ENCODE data around the gene ZNF213. TPM values are rescaled to one million over a fixed set of nuclear protein-coding genes. Genes with fewer than 3 reads are reported as not detected.

ZNF213 gene
- polyA plus RNA-seq, 3 donors, result 1.5 to 2.6 (median 1.8) TPM

DNA sequence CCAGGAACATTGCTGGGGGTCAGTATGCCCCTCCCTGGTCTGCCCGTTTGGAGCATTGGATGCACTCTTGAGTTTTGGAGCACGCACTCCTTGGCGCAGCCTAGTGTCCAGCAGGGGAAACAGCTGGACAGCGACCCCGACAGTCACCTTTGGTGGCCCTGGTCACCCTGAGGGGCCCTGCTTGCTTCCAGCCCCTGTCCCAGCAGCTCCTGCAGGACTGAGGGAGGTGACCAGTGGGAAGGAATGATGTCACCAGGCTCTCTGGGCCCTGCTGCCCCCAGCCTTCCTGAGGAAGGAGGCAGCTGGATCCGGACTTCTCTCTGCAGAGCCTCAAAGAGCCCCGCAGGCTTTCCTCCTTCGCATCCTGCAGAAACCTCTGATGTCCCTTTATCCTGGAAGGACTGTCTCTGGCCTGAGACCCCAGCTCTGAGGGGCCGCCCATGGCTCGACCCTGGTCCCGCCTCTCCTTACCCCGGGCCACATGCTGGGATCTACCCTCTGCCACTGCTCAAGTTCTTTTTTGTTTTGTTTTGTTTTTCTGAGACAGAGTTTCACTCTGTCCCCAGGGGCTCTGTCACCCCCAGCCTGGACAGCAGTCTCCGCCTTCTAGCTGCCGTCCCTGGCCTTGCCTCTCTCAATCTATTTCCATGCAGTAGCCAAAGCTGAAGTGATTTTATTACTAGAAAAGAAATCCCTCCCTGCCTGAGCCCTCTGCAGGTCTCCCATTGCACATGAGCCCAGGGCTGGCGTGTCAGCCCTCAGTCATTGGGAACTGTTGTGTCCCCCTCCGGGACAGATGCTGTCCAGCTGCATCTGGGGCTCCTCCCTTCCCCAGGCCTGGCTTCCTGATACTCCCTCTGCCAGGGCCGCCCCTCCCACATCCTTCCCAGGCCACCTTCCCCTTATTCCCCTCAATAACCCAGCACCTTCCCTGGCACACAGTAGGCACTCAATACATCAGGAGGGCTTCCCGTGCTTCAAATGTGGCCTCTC, 47.3 kb upstream of the ZNF213 start:
- H3K9me3 Mint-ChIP-seq, result no peaks in the 10 kb centered on the region
- Histone ChIP-seq H3K79me2 (ENCODE audit: insufficient read depth, low read length) (peaks cover 15% of the 10 kb centered on the region), H3K4me1 (ENCODE audit: control insufficient read depth in 1 of 2, insufficient read depth in 2 of 2, low read length in 2 of 2) (peaks cover 32% of the 10 kb centered on the region in 2 donors), H3K9me3 (replicated peaks in 1 of 2; ENCODE audit: control insufficient read depth in 1 of 2, insufficient read depth in 1 of 2, low read length in 2 of 2) (no peaks in the 10 kb centered on the region), H3K9ac (ENCODE audit: insufficient read depth, low read length, poor library complexity, severe bottlenecking) (peak overlapping the region; percentile 58), H2AFZ (ENCODE audit: insufficient read depth, low read depth, low read length, poor library complexity, severe bottlenecking) (peak overlapping the region; percentile 94), H3K27ac (ENCODE audit: low read depth in 1 of 2, low read length in 2 of 2) (peak overlapping the region in 1 of 2 donors; percentile 72), H3K4me3 (replicated peaks in 1 of 3; ENCODE audit: low read depth in 2 of 3, low read length in 3 of 3) (peak overlapping the region; percentile 45 to 80 (median 68)), H4K20me1 (ENCODE audit: insufficient read depth, low read length) (no peaks in the 10 kb centered on the region), H3K36me3 (replicated peaks in 1 of 2; ENCODE audit: control insufficient read depth in 1 of 2, insufficient read depth in 2 of 2, low read length in 2 of 2) (no peaks in the 10 kb centered on the region), H3K27me3 (ENCODE audit: control insufficient read depth in 2 of 2, insufficient read depth in 2 of 2, low read length in 2 of 2) (no peaks in the 10 kb centered on the region), H3K4me2 (replicated peaks; ENCODE audit: extremely low read depth, low read length, poor library complexity, severe bottlenecking) (peak overlapping the region; percentile 92)
- intact Hi-C loops (cut with micrococcal nuclease), result no loop called here
- WGBS (ENCODE audit: insufficient coverage), result 22% methylated on average over 16 of the region's 18 CpGs
- TF ChIP-seq, protein P1, sequence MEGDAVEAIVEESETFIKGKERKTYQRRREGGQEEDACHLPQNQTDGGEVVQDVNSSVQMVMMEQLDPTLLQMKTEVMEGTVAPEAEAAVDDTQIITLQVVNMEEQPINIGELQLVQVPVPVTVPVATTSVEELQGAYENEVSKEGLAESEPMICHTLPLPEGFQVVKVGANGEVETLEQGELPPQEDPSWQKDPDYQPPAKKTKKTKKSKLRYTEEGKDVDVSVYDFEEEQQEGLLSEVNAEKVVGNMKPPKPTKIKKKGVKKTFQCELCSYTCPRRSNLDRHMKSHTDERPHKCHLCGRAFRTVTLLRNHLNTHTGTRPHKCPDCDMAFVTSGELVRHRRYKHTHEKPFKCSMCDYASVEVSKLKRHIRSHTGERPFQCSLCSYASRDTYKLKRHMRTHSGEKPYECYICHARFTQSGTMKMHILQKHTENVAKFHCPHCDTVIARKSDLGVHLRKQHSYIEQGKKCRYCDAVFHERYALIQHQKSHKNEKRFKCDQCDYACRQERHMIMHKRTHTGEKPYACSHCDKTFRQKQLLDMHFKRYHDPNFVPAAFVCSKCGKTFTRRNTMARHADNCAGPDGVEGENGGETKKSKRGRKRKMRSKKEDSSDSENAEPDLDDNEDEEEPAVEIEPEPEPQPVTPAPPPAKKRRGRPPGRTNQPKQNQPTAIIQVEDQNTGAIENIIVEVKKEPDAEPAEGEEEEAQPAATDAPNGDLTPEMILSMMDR (IDR thresholded peaks at IDR 0.05), result peak; percentile 62
- peak in 2 of 3 donors; percentile 25 to 26 for DNase-seq
- H3K4me3 Mint-ChIP-seq, result peak overlapping the region; percentile 85 to 90
- H3K4me1 Mint-ChIP-seq, result peaks cover 44% of the 10 kb centered on the region
- peaks cover 0 to 5% (median 0%) of the 10 kb centered on the region in 3 donors for H3K27me3 Mint-ChIP-seq (ENCODE audit: low read depth in 3 of 3)
- peaks cover 0 to 21% of the 10 kb centered on the region in 2 donors for H3K36me3 Mint-ChIP-seq
- peak overlapping the region in 6 of 7 donors; percentile 46 to 84 (median 74) for H3K27ac Mint-ChIP-seq

DNA sequence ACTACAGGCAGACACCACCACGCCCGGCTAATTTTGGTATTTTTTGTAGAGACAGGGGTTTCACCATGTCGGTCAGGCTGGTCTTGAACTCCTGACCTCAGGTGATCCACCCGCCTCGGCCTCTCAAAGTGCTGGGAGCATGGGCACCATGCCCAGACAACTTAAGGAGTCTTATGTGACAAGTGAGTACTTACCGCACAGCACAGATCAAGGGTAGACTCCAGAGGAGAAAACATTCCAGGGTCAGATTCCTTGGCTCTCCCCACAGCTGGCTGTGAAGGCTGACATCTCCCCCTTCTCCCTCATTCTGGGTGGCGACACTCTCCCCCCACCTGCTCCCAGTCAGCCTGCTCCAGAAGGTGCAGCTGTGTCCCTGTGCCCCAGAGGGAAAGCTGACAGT, 46.4 kb upstream of the ZNF213 start:
- intact Hi-C loops (cut with micrococcal nuclease), result no loop called here
- peaks cover 15% of the 10 kb centered on the region for H3K79me2 ChIP-seq (ENCODE audit: insufficient read depth, low read length)
- no peak overlapping the region for H3K9ac ChIP-seq (ENCODE audit: insufficient read depth, low read length, poor library complexity, severe bottlenecking)
- no peaks in the 10 kb centered on the region for H3K27me3 ChIP-seq (ENCODE audit: control insufficient read depth in 2 of 2, insufficient read depth in 2 of 2, low read length in 2 of 2)
- H3K4me1 ChIP-seq (ENCODE audit: control insufficient read depth in 1 of 2, insufficient read depth in 2 of 2, low read length in 2 of 2), result peaks cover 32% of the 10 kb centered on the region in 2 donors
- no peak for DNase-seq
- TF ChIP-seq, protein P1 (IDR thresholded peaks at IDR 0.05), result no peak
- H3K4me3 ChIP-seq (replicated peaks in 1 of 3; ENCODE audit: low read depth in 2 of 3, low read length in 3 of 3), result no peak overlapping the region
- Mint-ChIP-seq H3K4me3 (no peak overlapping the region), H3K36me3 (peaks cover 0 to 16% of the 10 kb centered on the region in 2 donors), H3K27ac (no peak overlapping the region), H3K9me3 (no peaks in the 10 kb centered on the region), H3K27me3 (ENCODE audit: low read depth in 3 of 3) (peaks cover 0 to 5% (median 0%) of the 10 kb centered on the region in 3 donors), H3K4me1 (peaks cover 44% of the 10 kb centered on the region)
- no peak overlapping the region for H2AFZ ChIP-seq (ENCODE audit: insufficient read depth, low read depth, low read length, poor library complexity, severe bottlenecking)
- H3K27ac ChIP-seq (ENCODE audit: low read depth in 1 of 2, low read length in 2 of 2), result no peak overlapping the region
- H3K9me3 ChIP-seq (replicated peaks in 1 of 2; ENCODE audit: control insufficient read depth in 1 of 2, insufficient read depth in 1 of 2, low read length in 2 of 2), result no peaks in the 10 kb centered on the region
- H3K4me2 ChIP-seq (replicated peaks; ENCODE audit: extremely low read depth, low read length, poor library complexity, severe bottlenecking), result no peak overlapping the region
- no peaks in the 10 kb centered on the region for H3K36me3 ChIP-seq (replicated peaks in 1 of 2; ENCODE audit: control insufficient read depth in 1 of 2, insufficient read depth in 2 of 2, low read length in 2 of 2)
- H4K20me1 ChIP-seq (ENCODE audit: insufficient read depth, low read length), result no peaks in the 10 kb centered on the region
- 95% methylated on average over 6 of the region's 7 CpGs for WGBS (ENCODE audit: insufficient coverage)

Measured in CD14-positive monocyte (primary cell).